ENCODE measurements around the gene ARRDC1.

DNA sequence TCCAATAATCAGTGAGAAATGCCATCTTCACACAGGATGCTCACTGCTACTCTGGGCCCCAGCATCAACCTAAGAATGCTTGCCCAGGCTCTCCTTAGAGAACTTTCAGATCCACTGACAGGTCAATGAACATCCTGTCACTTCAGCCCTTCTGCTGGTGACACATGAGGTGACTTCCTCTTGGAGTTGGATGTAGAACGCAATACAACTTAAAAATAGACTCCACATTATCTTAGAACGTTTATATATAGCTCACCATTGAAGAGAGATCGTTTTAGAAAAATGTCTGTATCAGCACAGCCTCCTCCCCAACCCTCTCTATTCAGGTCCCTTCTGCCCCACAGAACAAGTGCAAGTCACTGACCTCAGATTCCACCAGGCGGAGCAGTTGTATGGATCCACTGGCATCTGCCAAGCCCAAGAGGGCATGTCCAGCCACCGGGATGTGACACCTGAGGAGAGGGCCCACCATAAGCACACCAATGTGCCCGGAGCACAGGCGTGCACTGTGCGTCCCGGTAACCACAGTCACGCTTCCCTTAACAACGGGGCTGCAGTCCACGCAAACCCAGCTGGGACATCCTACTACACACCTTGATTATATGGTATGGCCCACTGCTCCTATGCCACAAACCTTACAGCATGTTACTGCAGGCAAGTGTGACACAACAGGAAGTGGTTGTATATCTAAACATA is 29.6 kb upstream of the ARRDC1 start:
- TF ChIP-seq, protein P1, sequence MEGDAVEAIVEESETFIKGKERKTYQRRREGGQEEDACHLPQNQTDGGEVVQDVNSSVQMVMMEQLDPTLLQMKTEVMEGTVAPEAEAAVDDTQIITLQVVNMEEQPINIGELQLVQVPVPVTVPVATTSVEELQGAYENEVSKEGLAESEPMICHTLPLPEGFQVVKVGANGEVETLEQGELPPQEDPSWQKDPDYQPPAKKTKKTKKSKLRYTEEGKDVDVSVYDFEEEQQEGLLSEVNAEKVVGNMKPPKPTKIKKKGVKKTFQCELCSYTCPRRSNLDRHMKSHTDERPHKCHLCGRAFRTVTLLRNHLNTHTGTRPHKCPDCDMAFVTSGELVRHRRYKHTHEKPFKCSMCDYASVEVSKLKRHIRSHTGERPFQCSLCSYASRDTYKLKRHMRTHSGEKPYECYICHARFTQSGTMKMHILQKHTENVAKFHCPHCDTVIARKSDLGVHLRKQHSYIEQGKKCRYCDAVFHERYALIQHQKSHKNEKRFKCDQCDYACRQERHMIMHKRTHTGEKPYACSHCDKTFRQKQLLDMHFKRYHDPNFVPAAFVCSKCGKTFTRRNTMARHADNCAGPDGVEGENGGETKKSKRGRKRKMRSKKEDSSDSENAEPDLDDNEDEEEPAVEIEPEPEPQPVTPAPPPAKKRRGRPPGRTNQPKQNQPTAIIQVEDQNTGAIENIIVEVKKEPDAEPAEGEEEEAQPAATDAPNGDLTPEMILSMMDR (IDR thresholded peaks at IDR 0.05) = no peak
- TF ChIP-seq POLR2A (IDR thresholded peaks at IDR 0.05) = no peak
- TF ChIP-seq POLR2AphosphoS5 (IDR thresholded peaks at IDR 0.05) = no peak
